ENCODE measurements around the gene GPR89A.

DNA sequence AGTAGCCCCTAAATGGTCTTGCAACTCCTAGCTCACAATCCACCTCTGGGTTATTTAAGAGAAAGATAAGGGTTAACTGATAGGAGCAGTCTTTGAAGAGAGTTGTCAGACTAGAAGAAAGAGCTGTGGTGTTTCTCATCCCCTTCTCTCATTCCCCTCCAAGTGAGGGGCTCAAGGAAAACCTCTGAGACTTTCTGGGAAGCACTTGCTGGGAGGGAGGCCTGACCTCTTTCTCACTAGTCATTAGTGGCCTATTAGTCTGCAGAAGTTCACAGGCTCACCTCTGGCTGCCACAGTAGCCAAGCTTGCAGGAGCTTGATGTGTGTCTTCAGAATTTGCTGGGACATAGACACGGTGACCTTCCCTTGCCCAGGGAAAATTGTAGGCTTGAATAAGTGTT, 6.2 kb upstream of the GPR89A start:
- TF ChIP-seq CTCF (IDR thresholded peaks at IDR 0.05), result no peak
- TF ChIP-seq POLR2A (IDR thresholded peaks at IDR 0.05), result no peak
- no peak for TF ChIP-seq EP300 (IDR thresholded peaks at IDR 0.05)
